DMS53 (cell line): ENCODE results near the gene EMC10.
A peak's percentile ranks its signal among the peaks of the same experiment; 100 is the strongest.
"Not testable (repeated sequence)": the region's sequence is repeated elsewhere in the genome, so short reads cannot be mapped to it uniquely, and the experiment has no call there.

Source experiments
- DNase-seq: peaks from one replicate; lab custom pipeline; 2025; lab: John Stamatoyannopoulos, UW

The EMC10 gene

DNA sequence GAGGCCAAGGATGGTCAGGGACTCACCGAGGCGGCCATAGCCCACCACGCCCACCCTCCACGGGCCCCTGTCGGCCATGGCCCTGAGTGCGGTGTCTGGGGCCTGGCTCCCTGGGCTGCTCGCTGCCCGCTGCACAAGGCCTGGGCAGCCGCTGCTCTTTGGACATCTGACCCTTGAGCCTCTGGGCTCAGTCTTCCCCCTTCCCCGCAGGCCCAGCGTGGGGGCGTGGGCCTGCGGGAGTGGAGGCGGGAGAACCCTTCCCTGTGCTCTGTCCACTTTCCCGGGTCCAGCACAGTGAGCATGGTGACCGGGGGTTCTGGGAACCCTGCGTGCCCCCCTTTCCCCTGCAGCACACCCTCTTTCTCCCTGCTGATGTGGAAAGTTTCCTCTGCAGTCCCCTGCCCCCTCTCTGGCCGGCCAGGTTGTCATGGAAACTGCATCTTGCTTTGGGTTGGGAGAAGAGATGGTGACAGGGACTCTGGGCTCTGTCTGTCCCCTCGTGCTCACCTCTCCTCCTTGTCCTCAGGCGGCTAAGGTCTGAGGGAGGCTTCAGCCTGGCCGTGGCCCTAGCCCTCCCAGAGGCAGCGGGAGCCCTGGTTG, 37.5 kb downstream of the EMC10 start, which contains the start of gene ASPDH:
Gene ASPDH (minus strand): TSS at position 168 of the 600 bp plus-strand sequence. CDS start 90 bp downstream, at position 78.
- peak; percentile 28 for DNase-seq

DNA sequence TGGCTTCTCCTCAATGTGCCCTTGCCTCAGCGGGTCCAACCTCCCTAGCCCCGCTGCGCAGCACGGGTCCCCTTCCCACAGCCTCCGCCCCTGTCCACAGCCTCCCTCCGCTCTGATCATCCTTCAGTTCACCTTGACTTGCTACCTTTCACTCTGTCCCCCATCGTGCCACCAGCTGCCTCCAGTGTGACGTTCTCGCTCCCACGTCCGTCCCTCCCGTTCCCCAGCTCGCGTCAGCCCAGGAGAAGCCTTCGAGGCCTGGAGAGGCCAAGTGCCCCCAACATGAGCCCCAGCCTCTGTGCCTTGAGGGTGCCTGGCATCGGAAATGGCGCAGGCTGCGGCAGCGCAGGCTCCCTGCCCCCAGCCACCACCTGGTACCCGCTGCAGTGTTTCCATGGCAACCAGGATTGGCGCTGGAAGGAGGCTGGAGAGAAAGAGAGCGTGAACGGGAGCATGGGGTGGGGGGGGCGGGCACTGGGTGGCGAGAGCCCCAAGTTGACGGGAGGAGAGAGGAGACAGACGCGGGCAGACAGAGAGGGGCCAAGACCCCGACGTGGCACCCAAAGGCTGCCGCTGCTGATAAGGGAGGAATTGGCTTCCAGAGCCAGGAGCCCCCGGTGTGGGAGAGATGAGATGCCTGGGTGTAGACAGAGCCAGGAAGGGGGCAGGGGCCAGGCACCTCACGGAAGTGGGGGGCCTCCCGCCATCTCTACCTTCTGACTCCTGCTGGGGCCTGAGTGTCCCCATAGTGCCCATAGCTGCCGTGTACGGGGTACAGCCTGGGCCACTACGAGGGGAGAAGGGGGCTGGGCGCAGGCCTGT, 38.2 kb downstream of the EMC10 start:
- DNase-seq = peak; percentile 67

DNA sequence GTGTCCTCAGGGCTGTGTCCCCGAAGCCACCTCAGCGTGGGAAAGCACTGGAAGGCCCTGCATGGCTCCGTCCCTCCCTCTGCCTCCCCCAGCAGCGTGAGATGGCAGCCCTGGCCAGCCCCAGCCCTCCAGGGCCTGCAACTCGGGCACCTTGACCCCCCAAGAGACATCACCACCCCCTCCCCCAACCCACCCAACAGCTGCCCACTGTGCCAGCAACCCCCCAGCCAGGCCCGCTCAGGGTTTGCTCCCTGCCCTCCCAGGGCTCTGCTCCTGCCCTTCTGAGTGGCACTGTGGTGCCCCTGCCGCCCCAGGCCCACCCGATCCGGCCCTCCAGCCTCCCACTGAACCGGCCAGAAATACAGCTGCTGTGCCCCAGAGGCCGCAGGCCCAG, 38.9 kb downstream of the EMC10 start:
- no peak for DNase-seq

DNA sequence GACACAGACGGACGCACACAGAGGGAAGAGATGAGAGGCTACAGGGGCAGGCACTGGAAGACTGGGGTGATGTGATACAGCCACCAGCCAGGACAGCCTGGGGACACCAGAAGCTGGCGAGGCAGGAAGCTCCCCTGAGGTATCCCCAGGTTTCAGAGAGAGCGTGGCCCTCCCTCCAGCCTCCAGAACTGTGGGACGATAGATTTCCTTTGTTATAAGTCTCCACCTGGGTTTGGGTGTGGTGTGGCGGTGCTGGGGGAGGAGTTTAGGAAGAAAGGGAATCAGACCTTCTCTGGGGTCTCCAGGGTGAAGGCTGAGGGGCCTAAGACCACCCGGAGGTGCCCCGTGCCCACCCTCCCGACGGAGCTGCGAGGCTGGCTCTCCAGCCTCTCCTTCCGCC, 40.1 kb downstream of the EMC10 start:
- no peak for DNase-seq

DNA sequence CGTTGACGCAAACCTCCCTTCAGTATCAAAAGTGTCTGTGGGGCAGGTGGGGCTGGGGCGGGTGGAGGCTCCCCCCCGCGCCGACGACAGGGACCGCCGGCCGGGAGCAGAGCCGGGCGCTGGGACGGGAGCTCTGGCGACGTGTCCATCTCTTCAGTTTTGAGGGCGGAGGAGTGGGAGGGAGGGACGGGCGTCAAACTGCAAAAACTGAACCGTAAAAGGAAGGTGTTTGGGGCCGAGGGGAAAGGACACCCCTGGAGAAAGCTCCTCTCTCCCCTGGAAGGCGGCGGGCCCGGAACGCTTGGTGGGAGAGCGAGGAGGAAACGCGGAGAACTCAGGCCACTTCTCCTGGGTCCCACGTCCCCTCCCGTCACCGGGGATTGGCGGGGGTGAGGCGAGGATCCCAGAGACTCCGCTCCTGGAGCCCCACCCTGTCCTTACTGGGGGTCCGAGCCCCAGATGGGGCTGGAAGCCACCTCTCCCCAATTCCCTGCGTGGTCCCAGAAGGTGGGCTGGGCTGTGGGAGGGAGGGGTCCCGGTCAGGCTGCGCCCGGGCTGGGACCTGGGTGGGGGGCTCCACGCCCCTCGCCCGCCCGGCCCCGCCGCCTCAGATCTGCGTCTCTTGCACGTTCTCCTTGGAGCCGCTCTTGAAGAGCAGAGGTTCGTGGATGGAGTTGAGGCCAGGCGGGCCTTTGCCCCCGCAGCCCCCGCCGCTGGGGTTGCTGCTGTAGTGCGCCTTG, 40.8 kb downstream of the EMC10 start:
- no peak for DNase-seq

DNA sequence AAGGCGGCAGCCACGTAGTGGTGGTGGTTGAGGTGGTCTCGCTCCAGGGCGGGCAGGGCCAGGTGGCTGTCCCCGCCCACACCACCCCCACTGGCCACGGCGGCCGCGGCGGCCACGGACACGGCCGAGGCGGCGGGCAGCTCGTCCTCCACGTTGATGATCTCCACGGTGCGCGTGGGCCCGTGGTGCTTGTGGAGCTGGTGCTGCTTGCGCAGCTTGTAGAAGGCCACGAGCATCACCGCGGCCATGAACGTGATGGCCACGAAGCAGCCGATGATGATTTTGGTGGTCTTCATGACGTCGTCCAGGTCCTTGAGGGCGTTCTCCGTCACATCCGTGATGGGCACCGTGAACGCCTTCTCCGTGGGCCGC, 41.4 kb downstream of the EMC10 start:
- no peak for DNase-seq

DNA sequence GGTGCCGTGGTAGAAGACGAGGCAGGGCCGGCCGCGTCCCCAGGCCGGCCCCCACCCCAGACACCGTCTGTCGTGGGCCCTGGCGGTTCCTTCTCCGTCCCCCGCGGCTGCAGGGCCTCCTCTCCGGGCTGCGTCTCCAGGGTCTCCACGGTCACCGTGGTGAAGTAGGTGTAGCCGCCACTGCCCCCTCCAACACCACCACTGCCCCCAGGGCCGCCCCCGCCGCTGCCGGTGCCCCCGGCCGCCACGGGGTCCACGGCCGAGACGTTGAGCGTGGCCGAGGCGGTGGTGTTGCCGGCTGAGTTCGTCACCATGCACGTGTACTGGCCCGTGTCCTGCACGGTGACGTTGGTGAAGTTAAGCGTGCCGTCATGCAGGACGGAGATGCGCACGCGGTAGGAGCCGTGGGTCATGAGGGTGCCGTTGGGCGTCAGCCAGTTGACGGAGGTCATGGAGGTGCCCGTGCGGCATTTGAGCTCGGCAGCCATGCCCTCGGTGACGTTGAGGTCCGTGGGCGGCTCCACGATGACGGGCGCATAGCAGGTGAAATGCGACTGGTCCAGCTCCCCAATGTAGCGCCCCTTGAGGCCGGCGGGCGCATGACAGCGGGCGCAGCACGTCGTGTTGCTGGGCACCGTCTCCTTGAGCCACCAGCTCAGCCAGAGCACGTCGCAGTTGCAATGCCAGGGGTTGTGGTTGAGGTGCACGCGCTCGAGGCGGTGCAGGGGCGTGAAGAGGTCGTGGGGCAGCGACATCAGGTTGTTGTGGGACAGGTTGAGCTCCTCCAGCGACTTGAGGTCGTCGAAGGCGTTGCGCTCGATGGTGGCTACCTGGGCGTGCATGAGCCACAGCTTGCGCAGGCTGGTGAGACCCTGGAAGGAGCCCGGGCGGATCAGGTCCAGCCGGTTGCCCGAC, 42.0 kb downstream of the EMC10 start:
- DNase-seq = no peak

DNA sequence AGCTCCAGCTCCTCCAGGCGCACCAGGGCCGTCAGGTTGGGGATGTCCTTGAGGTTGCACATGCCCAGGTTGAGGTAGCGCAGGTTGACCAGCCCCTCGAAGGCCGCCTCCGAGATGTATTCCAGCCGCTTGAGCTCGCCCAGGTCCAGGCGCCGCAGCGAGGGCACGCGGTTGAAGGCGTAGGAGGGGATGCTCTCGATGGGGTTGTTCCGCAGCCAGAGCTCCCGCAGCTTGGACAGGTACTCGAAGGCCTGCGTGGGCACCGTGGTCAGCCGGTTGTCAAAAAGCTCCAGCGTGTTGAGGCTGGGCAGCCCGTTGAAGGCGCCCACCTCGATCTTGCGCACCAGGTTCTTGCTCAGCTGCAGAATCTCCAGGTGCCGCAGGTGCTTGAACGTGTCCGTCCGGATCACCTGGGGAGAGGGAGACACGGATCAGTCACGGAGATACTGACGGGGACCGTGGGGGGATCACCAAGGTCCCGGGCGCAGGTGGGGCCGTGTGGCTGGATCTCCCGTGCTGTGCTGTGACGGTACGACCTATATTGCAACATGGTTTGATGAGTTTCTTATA, 42.8 kb downstream of the EMC10 start:
- no peak for DNase-seq

DNA sequence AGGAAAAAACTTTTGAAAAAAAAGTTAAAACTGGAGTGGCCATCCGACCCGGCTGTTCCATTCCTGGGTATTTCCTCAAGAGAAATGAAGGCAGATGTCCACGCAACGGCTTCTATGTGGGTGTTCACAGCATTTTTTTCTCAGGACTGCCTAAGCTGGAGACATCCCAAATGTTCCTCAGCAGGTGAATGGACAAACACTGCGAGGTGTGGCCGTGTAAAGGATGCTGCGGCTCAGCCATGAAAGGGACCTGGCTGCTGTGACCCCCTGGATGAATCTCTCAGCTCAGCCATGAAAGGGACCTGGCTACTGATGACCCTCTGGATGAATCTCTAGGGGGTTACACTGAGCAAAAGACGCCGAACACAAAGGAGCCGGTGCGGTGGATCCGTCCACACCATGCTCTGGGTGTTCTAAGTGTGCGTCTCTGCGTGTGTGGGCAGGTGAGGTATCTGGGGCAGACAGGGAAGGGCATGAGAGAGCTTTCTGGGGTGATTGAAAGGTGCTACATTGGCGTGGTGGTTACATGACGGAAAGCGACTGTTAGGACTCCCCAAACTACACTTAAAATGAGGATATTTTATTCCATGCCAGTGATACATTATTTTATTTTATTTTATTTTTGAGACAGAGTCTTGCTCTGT, 44.6 kb downstream of the EMC10 start:
- no peak for DNase-seq

DNA sequence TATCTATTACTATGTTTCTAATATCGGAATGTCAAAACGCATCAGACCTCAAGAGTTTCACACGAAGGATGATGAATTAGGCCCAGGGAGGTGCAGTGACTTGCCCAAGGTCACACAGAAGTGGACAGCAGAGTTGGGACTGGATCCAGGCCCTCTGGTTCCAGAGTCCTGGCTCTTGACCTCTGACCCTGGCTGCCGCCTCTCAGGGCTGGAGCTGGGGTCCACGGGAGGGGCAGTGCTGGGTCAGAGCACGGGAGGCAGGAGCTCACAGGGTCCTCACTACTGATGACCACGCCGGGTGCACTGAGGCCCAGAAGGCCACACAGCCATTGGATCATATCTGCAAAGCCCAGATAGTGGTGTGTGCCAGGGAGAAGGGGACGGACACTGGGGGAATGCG, 46.6 kb downstream of the EMC10 start:
- DNase-seq = no peak

DNA sequence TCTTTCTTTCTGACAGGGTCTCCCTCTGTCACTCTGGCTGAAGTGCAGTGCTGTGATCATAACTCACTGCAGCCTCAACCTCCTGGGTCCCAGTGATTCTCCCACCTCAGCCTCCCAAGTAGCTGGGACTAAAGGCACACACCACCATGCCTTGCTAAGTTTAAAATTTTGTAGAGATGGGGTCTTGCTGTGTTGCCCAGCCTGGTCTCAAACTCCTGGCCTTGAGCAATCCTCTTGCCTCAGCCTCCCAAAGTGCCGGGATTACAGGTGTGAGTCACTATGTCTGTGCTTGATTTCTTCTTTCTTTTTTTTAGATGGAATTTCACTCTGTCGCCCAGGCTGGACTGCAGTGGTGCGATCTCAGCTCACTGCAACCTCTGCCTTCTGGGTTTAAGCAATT, 51.7 kb downstream of the EMC10 start:
- not testable (repeated sequence) for DNase-seq

DNA sequence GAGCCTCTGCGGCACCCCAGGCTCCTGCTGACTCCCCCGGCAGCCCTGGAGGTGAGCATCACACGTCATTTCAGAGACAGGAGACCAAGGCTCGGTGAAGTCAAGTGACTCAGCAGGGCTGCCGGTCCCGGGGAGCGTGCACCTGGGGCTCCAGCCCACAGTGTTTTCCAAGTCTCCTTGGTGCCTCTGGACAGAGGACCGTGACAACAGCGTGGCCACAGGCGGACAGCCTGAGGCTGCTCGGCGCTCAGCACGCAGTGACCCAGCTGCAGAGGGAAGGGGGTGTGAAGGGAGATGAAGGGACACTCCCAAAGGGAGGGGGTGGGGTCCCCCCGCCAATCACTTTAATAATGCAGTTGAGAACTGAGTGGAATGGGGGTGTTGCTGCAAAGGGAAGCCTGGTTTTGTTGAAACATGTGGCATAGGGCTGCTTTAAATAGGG, 54.9 kb downstream of the EMC10 start:
- DNase-seq = peak; percentile 18

DNA sequence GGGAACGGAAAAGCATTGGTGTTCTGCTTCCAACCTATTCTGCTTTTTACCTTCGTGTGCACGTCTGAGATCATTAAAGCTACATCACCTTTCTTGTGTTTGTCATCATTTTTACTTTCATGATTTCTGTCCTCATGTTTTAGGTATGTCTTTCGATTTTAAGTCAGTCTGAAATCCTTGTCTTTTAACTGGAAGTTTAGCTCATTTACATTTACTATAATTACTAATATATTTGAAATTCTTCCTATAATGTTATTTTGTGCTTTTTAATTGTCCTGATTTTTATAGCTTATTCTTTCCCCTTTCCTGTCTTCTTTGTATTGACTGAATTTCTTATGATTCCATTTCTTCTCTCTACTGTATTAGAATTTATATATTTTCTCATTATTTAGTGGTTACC, 56.6 kb downstream of the EMC10 start:
- no peak for DNase-seq

DNA sequence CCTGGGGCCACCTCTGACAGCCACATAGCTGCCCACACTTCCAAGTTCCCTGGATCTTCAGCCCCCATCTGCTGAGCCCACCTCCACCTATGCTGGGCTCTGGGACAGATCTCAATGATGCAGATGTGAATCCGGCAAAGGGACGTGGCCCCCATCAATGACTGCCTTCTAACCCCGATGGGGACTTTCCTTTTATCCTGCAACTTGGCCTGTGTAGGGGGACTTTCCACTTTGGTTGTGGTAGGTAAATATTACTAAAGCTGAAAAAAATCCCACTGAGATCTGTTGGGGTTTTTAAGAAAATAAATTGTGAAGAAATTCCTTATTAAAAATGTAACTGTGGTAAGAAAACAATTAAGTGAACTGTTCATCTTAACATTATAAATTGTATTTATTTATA, 58.2 kb downstream of the EMC10 start:
- no peak for DNase-seq

DNA sequence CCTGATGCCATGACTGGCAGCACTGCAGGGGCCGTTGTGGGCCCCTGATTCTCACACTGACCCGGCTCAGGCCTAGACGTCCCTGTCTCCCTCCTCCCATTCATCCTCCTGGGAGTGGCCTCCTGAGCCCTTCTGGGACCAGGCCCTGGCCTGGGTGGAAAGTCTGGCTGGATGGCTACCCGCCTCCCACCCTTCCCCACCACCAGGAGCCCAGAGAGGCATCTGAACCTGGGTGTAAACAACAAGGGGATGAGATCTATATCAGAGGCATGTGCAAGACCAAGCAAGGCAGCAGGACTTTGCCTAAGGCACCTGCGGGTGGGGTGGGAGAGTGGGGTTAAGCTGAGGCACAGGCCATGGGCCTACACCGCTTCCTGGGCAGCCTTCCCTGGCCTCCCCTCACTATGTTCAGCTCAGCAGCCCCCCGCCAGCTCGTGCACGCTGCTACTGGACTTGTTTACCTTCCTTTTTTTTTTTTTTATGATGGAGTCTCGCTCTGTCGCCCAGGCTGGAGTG, 59.4 kb downstream of the EMC10 start:
- DNase-seq = no peak

DNA sequence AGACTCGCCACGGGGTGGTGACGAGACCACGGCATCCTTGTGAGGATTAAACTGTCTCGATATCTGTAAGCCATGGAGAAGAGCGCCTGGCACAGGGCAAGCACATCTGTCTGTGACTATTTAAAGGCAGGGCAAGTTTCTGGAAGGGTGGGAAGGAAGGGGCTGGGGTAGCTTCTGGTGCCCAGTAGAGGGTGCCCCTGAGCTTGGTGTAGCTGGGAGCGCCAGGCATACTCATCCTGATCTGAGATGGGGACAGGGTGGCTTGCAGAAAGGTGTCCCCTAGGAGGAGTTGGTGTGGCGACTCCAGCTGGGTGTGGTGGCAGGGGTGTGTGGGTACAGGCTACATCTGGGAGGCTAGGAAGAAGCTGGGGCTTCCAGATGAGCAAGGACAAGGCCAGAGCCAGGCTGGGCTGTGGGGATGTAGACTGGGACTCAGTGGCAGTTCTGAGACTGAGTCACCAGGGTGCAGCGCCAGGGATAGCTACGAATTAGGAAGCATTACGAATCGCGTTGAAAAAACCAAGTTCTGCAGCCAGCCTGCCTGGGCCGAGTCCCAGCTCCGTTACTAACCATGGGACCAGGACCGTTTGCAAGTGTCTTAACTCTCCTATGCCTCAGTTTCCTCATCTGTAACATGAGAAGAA, 60.5 kb downstream of the EMC10 start:
- DNase-seq = no peak

DNA sequence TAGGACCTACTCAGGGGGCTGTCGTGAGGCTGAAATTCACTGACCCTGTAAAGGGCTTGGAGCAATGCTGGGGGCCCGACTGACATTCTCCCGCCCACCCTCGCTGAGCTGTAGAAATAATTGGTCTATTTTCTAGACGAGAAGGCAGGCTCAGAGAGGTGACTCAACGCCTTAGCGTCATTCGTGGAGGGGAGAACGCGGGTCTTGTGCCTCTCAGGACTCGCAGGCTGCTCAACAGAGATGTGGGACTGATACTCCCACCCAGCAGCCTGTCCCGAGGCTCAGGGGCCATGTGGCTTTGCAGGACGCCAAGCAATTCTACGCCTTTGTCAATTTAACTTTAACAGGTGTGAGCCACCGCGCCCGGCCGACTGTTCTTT, 61.0 kb downstream of the EMC10 start:
- DNase-seq = no peak

DNA sequence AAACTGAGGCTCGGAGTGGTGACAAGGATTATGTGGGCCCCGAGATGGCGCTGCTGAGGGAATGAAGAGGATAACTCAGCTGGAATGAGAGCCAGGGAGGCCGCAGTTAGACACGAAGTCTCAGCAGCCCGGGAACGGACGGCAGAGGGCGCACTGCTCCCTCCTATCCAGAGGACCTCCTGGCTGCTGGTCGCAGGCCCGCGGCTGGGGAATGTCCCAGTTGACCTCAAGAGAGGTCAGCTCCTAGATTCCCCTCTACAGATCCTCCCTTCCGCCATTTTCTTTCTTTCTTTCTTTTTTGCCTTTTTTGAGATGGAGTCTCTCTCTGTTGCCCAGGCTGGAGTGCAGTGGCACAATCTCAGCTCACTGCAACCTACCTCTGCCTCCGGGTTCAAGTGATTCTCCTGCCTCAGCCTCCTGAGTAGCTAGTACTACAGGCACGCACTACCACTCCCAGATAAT, 61.5 kb downstream of the EMC10 start:
- peak; percentile 79 for DNase-seq
